Fibroblast of lung (primary cell): ENCODE measurements around the gene SLC25A4. TPM values are rescaled to one million over a fixed set of nuclear protein-coding genes. Genes with fewer than 3 reads are reported as not detected.

Source experiments
- DNase-seq, 2 donors: peaks; one replicate each; pipeline versions ENCODE4 v3.0.0 to v3.0.0-alpha.2; 2010; ENCODE audit warnings: low read depth in 2 of 2
- H2AFZ ChIP-seq: 2 replicates; pipeline ENCODE4 v1.5.1; 2012; ENCODE audit warnings: low read length, control low read depth, inconsistent platforms
- H3K27ac ChIP-seq: 2 replicates; pipeline ENCODE4 v1.5.1; 2011; ENCODE audit warnings: low read length, control low read depth; ENCODE audit not compliant: insufficient read depth
- H3K27me3 ChIP-seq: 2 replicates; pipeline ENCODE4 v1.5.1; 2011; ENCODE audit warnings: mild to moderate bottlenecking, low read length; ENCODE audit not compliant: control insufficient read depth, insufficient read depth
- H3K36me3 ChIP-seq: 2 replicates; pipeline ENCODE4 v1.5.1; 2011; ENCODE audit warnings: low read length; ENCODE audit not compliant: control insufficient read depth, insufficient read depth
- H3K4me1 ChIP-seq: 2 replicates; pipeline ENCODE4 v1.5.1; 2011; ENCODE audit warnings: low read length; ENCODE audit not compliant: control insufficient read depth, insufficient read depth; ENCODE audit errors: extremely low read depth
- H3K4me2 ChIP-seq: 2 replicates; pipeline ENCODE4 v1.5.1; 2011; ENCODE audit warnings: low read length, control low read depth; ENCODE audit not compliant: insufficient read depth; ENCODE audit errors: extremely low read depth
- H3K4me3 ChIP-seq, 4 experiments: fragments of 200-600 bp in 1 of 4; sonication (generic) in 1 of 4; replicated peaks in 1 of 4; 2 replicates each; pipeline ENCODE4 v1.5.1; 2011 to 2016; ENCODE audit warnings: low read length in 4 of 4, low read depth in 3 of 4, mild to moderate bottlenecking in 3 of 4, control low read depth in 2 of 4, inconsistent platforms in 1 of 4, mixed read lengths in 1 of 4; ENCODE audit not compliant: insufficient read depth in 1 of 4; ENCODE audit errors: control extremely low read depth in 1 of 4
- H3K79me2 ChIP-seq: 2 replicates; pipeline ENCODE4 v1.5.1; 2012; ENCODE audit warnings: mild to moderate bottlenecking, low read length, inconsistent platforms; ENCODE audit not compliant: control insufficient read depth, insufficient read depth
- H3K9ac ChIP-seq: 2 replicates; pipeline ENCODE4 v1.5.1; 2011; ENCODE audit warnings: mild to moderate bottlenecking, low read length, control low read depth; ENCODE audit not compliant: insufficient read depth
- H3K9me3 ChIP-seq: 2 replicates; pipeline ENCODE4 v1.5.1; 2012; ENCODE audit warnings: low read depth, low read length; ENCODE audit not compliant: control insufficient read depth, insufficient read depth
- H4K20me1 ChIP-seq: 2 replicates; pipeline ENCODE4 v1.5.1; 2011; ENCODE audit warnings: low read length; ENCODE audit not compliant: control insufficient read depth, insufficient read depth; ENCODE audit errors: extremely low read depth
- CTCF ChIP-seq, 2 donors: IDR thresholded peaks in 1 of 2; conservative IDR thresholded peaks in 1 of 2; 1 replicate in 1 of 2; 2 replicates in 1 of 2; pipeline ENCODE4 v1.5.1; 2011 to 2012; ENCODE audit warnings: low read length in 2 of 2, control low read depth in 1 of 2, inconsistent platforms in 1 of 2, low read depth in 1 of 2, mild to moderate bottlenecking in 1 of 2
- EZH2 ChIP-seq: IDR thresholded peaks from 2 replicates; pipeline ENCODE4 v1.5.1; 2012; ENCODE audit warnings: low read length, control low read depth, mild to moderate bottlenecking; ENCODE audit errors: missing control alignments
- polyA plus RNA-seq, 2 donors: library from polyadenylated mRNA; depleted of rRNA in 1 of 2; stranded (reverse) in 1 of 2; unstranded in 1 of 2; fragments of >200 nt; gene quantifications; 2 replicates each; pipeline ENCODE4 v1.2.1, GENCODE V29; 2011 to 2012; ENCODE audit warnings: missing spikeins in 1 of 2
- total RNA-seq: library from RNA; depleted of rRNA; stranded (reverse); fragments of >200 nt; gene quantifications from 2 replicates; pipeline ENCODE4 v1.2.1, GENCODE V29; 2014

Gene SLC25A4
- total and polyA plus RNA-seq, 2 donors (not counting 1 experiment from before 2014, with no cell fraction given) = 11.4 to 14.6 TPM

DNA sequence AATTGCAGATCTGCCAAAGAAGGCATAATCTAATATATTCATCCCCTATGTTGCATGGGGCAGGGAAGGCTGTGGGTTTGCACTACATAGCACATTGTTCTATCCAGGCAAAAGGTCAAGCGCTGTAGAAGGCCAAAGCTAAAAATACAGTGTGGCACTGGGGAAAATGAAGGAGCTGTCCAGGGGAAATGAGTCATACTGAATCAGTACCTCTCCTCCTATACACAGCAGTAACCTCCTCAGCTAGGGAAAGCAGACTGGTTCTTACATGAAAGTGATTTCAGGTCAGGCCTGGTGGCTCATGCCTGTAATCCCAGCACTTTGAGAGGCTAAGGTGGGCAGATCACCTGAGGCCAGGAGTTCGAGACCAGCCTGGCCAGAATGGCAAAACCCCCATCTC lies 31.0 kb upstream of the SLC25A4 start:
- H4K20me1 ChIP-seq = no peaks in the 10 kb centered on the region
- DNase-seq = peak; percentile 95 to 97
- H3K4me1 ChIP-seq = peaks cover 10% of the 10 kb centered on the region
- no peaks in the 10 kb centered on the region for H3K36me3 ChIP-seq
- no peak overlapping the region for H3K9ac ChIP-seq
- H3K79me2 ChIP-seq = no peaks in the 10 kb centered on the region
- no peak overlapping the region for H2AFZ ChIP-seq
- no peak overlapping the region for H3K4me3 ChIP-seq
- H3K27me3 ChIP-seq = no peaks in the 10 kb centered on the region
- peak overlapping the region; percentile 25 for H3K4me2 ChIP-seq
- H3K27ac ChIP-seq = no peak overlapping the region
- H3K9me3 ChIP-seq = no peaks in the 10 kb centered on the region
- TF ChIP-seq EZH2 (no peak), CTCF (conservative IDR thresholded peaks at IDR 0.05 in 1 of 2, IDR thresholded peaks at IDR 0.05 in 1 of 2; ENCODE audit: low read depth in 1 of 2, low read length in 2 of 2) (no peak)

GRCh38 chr4:185113340-185113739 lies 29.7 kb upstream of the SLC25A4 start:
- H3K36me3 ChIP-seq = no peaks in the 10 kb centered on the region
- no peaks in the 10 kb centered on the region for H4K20me1 ChIP-seq
- H3K4me2 ChIP-seq = no peak overlapping the region
- no peak overlapping the region for H2AFZ ChIP-seq
- peaks cover 10% of the 10 kb centered on the region for H3K4me1 ChIP-seq
- DNase-seq = no peak
- H3K4me3 ChIP-seq = no peak overlapping the region
- H3K27ac ChIP-seq = no peak overlapping the region
- no peaks in the 10 kb centered on the region for H3K79me2 ChIP-seq
- H3K9me3 ChIP-seq = no peaks in the 10 kb centered on the region
- TF ChIP-seq CTCF (conservative IDR thresholded peaks at IDR 0.05 in 1 of 2, IDR thresholded peaks at IDR 0.05 in 1 of 2; ENCODE audit: low read depth in 1 of 2, low read length in 2 of 2) (no peak), EZH2 (no peak)
- no peaks in the 10 kb centered on the region for H3K27me3 ChIP-seq
- H3K9ac ChIP-seq = no peak overlapping the region

GRCh38 chr4:185115827-185116232 lies 27.2 kb upstream of the SLC25A4 start:
- H3K79me2 ChIP-seq = no peaks in the 10 kb centered on the region
- H3K4me2 ChIP-seq = peak overlapping the region; percentile 1
- H3K4me1 ChIP-seq = peaks cover 10% of the 10 kb centered on the region
- H3K36me3 ChIP-seq = no peaks in the 10 kb centered on the region
- TF ChIP-seq CTCF (conservative IDR thresholded peaks at IDR 0.05 in 1 of 2, IDR thresholded peaks at IDR 0.05 in 1 of 2; ENCODE audit: low read depth in 1 of 2, low read length in 2 of 2) (no peak), EZH2 (no peak)
- no peaks in the 10 kb centered on the region for H4K20me1 ChIP-seq
- no peak overlapping the region for H3K27ac ChIP-seq
- no peak overlapping the region for H3K4me3 ChIP-seq
- H3K27me3 ChIP-seq = no peaks in the 10 kb centered on the region
- H3K9ac ChIP-seq = no peak overlapping the region
- H2AFZ ChIP-seq = no peak overlapping the region
- H3K9me3 ChIP-seq = no peaks in the 10 kb centered on the region
- DNase-seq = peak; percentile 85 to 99
